Right lobe of liver (tissue), 6 donors: ENCODE data around the gene MAGI1. TPM values are rescaled to one million over a fixed set of nuclear protein-coding genes. Genes with fewer than 3 reads are reported as not detected.

Source experiments
- ATAC-seq, 4 donors: fragments of 200-7000 bp; cut with Tn5 transposase; one replicate each; pipeline ENCODE4 v1.9.1; 2020; ENCODE audit warnings: mild to moderate bottlenecking in 4 of 4, moderate library complexity in 4 of 4
- DNase-seq, 3 donors: peaks; one replicate each; pipeline ENCODE4 v3.0.0-alpha.2; 2020
- H3K27ac ChIP-seq, 3 donors: fragments of 200-600 bp; one replicate each; pipeline ENCODE4 v1.8.0; 2022
- H3K27me3 ChIP-seq, 2 donors: fragments of 200-600 bp; one replicate each; pipeline ENCODE4 v1.8.0; 2022
- H3K36me3 ChIP-seq, 4 donors: fragments of 200-600 bp; sonication (generic) in 1 of 4; one replicate each; pipeline versions ENCODE4 v1.5.1 to v1.8.0; 2017 to 2022; ENCODE audit warnings: control low read depth in 1 of 4
- H3K4me1 ChIP-seq, 4 donors: fragments of 200-600 bp; sonication (generic) in 1 of 4; one replicate each; pipeline versions ENCODE4 v1.5.1 to v1.8.0; 2017 to 2022; ENCODE audit warnings: control low read depth in 1 of 4
- H3K4me3 ChIP-seq, 3 donors: fragments of 200-600 bp; one replicate each; pipeline ENCODE4 v1.8.0; 2022
- H3K9me3 ChIP-seq, 4 donors: fragments of 200-600 bp; sonication (generic) in 1 of 4; one replicate each; pipeline versions ENCODE4 v1.5.1 to v1.8.0; 2017 to 2022; ENCODE audit warnings: control low read depth in 1 of 4
- CTCF ChIP-seq, 4 donors: fragments of 200-600 bp in 3 of 4; fragments of 450-650 bp in 1 of 4; IDR thresholded peaks; one replicate each; pipeline versions ENCODE4 v1.5.1 to v1.8.0; 2016 to 2022; ENCODE audit warnings: antibody characterized with exemption in 4 of 4, mild to moderate bottlenecking in 2 of 4
- POLR2A ChIP-seq: fragments of 450-650 bp; IDR thresholded peaks from one replicate; pipeline ENCODE4 v1.6.1; 2017; ENCODE audit warnings: antibody characterized with exemption, mild to moderate bottlenecking
- WGBS: methylation state at CpG from one replicate; pipeline ENCODE4 v1.1.6; 2018; ENCODE audit warnings: low coverage, low lambda C conversion rate; ENCODE audit not compliant: insufficient coverage; ENCODE audit errors: missing lambda C conversion rate; 5-methylcytosine and 5-hydroxymethylcytosine counted together
- intact Hi-C, 2 donors: fragments of 100-400 bp; cut with DNase I; formaldehyde crosslinking; loops; one replicate each; pipeline versions ENCODE4 v1.11.2 to v1.14.1; 2022
- total RNA-seq, 6 experiments: library from RNA; depleted of rRNA in 2 of 6; stranded (reverse); fragments of >200 nt in 2 of 6; fragmentation: NEBNext Ultra II Directional in 3 of 6; extraction: Animal tissue kit (Norgen Biotek cat#: 25700) in 3 of 6; gene quantifications; one replicate each; pipeline versions ENCODE4 v1.1.0 to v1.2.4, GENCODE V29; 2016 to 2023
- donor health status: DM: no; HTN: yes; CAD: no.
- donor health status: DM: no; HTN: no; CAD: no.
- donor health status: DM: no; HTN: no; CAD: no.
- donor health status: DM: no; HTN: yes; CAD: no.
- donor health status: DM: no; HTN: yes; CAD: no.

MAGI1 gene
- total RNA-seq, 6 experiments from 2014 or later, result 22.6 to 37.7 (median 26.9) TPM

GRCh38 chr3:65508750-65509422, 529.8 kb downstream of the MAGI1 start:
- no peaks in the 10 kb centered on the region for H3K36me3 ChIP-seq
- WGBS, result 82% methylated on average over 4 of the region's 9 CpGs
- no peak for TF ChIP-seq CTCF (IDR thresholded peaks at IDR 0.05)
- TF ChIP-seq POLR2A, result no peak
- no peaks in the 10 kb centered on the region for H3K4me1 ChIP-seq
- DNase-seq (no peak), ATAC-seq (no peak)
- no peaks in the 10 kb centered on the region for H3K9me3 ChIP-seq
- intact Hi-C loops, result no loop called here
- H3K27ac ChIP-seq, result no peak overlapping the region
- peak overlapping the region in 1 of 3 donors; percentile 1 for H3K4me3 ChIP-seq
- no peaks in the 10 kb centered on the region for H3K27me3 ChIP-seq

DNA sequence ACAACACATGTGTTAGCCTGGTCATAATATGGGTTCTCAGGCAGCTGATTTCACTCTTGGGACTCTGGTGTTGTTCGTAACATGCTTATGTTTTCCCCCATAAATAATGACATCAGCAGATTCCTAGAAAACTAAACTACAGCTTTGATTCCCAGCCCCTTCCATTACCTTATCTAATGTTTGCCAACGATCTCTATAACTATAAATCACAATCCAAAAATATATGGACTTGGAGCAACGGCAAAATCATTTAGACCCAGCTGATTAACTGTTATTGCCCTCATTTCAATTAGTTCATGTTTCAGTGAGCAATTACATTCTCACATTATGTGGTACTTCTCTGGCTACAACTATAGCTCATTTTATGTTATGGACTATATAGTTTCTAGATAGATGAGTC, 531.3 kb downstream of the MAGI1 start:
- Histone ChIP-seq H3K27ac (no peak overlapping the region), H3K4me3 (no peak overlapping the region), H3K27me3 (no peaks in the 10 kb centered on the region), H3K4me1 (no peaks in the 10 kb centered on the region), H3K9me3 (no peaks in the 10 kb centered on the region), H3K36me3 (no peaks in the 10 kb centered on the region)
- intact Hi-C loops, result no loop called here
- WGBS, result 83% methylated on average over 3 of the region's 3 CpGs
- TF ChIP-seq POLR2A (no peak), CTCF (IDR thresholded peaks at IDR 0.05) (no peak)
- ATAC-seq (no peak), DNase-seq (no peak)

DNA sequence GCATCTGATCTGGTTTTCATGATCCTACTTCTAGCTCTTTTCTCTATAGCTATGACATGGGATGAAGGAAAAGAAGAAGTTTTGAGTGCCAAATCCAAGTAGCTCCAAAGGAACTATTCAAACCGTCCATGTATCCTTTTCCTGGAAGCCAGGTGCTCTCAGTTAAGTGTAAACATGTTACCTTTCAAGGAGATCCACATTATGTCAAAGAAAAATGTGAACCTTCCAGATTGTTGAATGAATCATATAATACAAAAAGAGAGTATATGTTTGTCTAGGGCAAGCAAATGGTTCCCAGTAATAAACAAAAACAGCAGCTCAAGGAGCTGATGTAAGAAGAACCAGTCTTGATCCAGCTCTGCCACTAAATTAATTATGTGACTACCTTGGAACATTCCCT, 534.9 kb downstream of the MAGI1 start:
- no peaks in the 10 kb centered on the region for H3K27me3 ChIP-seq
- intact Hi-C loops, result no loop called here
- H3K9me3 ChIP-seq, result no peaks in the 10 kb centered on the region
- WGBS, result 65% methylated on average over 1 of the region's 1 CpG
- no peaks in the 10 kb centered on the region for H3K36me3 ChIP-seq
- no peak overlapping the region for H3K27ac ChIP-seq
- TF ChIP-seq CTCF (IDR thresholded peaks at IDR 0.05) (no peak), POLR2A (no peak)
- H3K4me3 ChIP-seq, result no peak overlapping the region
- H3K4me1 ChIP-seq, result no peaks in the 10 kb centered on the region
- no peak for ATAC-seq
- DNase-seq, result no peak

- DNase-seq, result no peak
- H3K27ac ChIP-seq, result no peak overlapping the region
- intact Hi-C loops, result no loop called here
- TF ChIP-seq CTCF (IDR thresholded peaks at IDR 0.05), result no peak
- TF ChIP-seq POLR2A, result no peak
- 70% methylated on average over 2 of the region's 2 CpGs for WGBS
- no peak overlapping the region for H3K4me3 ChIP-seq
- no peaks in the 10 kb centered on the region for H3K27me3 ChIP-seq
- no peaks in the 10 kb centered on the region for H3K4me1 ChIP-seq
- no peaks in the 10 kb centered on the region for H3K9me3 ChIP-seq
- no peak for ATAC-seq
- H3K36me3 ChIP-seq, result no peaks in the 10 kb centered on the region
These were observed 536.2 kb downstream of the MAGI1 start for GRCh38 chr3:65502526-65502925.
